Epithelial cell of esophagus (primary cell): ENCODE measurements around the gene OR12D2.

ENCODE experiments used
- DNase-seq: peaks from one replicate; pipeline ENCODE4 v3.0.0; 2010; ENCODE audit warnings: low read depth
- H3K4me3 ChIP-seq: 2 replicates; pipeline ENCODE4 v1.5.1; 2011; ENCODE audit warnings: mild to moderate bottlenecking, low read length, control low read depth
- CTCF ChIP-seq: IDR thresholded peaks from 2 replicates; pipeline ENCODE4 v1.5.1; 2011; ENCODE audit warnings: low read depth, mild to moderate bottlenecking, low read length, control low read depth, inconsistent platforms; ENCODE audit not compliant: insufficient read depth; ENCODE audit errors: missing control alignments

The OR12D2 gene

GRCh38 chr6:29388533-29388932, 6.9 kb upstream of the OR12D2 start:
- TF ChIP-seq CTCF: no peak
- H3K4me3 ChIP-seq: no peak overlapping the region
- no peak for DNase-seq

DNA sequence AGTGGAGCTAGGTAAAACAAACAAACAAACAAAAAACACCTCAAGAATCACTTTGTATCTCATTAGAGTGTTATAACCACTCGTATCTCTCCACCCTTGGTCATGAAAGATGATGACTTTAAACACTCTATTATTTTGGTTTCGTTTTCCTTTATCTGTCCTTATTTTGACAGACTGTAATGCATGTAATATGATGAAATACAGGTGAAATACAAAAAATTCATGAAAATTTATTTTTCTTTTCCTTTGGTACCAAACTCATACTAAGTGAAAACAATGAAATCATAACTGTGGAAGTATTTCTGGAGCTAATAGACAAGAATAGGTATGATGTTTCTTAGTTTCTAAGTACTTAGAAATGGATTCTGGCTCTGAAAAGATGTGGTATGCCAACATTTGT, 4.1 kb downstream of the OR12D2 start:
- H3K4me3 ChIP-seq: no peak overlapping the region
- TF ChIP-seq CTCF: no peak
- no peak for DNase-seq

DNA sequence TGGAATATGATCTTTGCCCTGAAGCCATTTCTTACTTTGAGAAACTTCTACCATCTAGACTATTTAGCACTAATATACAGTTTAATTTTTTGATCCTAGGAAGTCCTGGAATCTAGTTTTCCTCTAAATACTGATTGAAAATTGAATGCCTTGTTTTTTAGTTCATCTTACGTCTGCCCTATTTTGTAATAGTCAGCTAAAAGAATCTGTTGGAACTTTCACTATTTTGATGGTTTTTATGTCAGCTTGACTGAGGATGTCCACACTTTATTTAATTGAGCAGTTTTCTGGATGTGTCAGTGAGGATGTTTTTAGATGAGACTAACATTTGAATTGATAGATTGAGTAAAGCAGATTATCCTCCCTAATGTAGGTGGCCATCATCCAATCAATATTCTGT, 8.4 kb downstream of the OR12D2 start:
- no peak for TF ChIP-seq CTCF
- no peak for DNase-seq
- no peak overlapping the region for H3K4me3 ChIP-seq

DNA sequence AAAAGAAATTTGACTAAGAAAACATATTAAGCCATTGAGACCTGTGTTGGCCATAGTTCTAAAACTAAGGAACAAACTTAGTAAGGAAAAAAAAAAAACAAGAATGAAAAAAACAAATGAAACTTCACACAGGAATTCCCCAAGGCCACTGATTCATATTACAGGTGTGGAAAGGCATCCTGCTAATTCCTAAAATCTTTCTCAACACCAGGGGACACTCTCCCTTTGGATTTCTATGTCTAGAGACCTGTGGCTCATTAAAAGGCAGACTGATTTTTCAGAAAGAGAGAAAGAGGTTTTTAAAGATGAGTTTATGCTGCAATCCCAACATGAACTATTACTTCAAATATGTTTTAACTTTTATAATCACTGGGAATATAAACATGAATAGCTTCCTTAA, 19.2 kb downstream of the OR12D2 start, which contains the start of gene OR12D1:
Gene OR12D1, plus strand, starts transcription at position 341 of the 400 bp plus-strand sequence.
- TF ChIP-seq CTCF: peak; percentile 46
- H3K4me3 ChIP-seq: no peak within 1 kb of the TSS
- peak; percentile 66 for DNase-seq

DNA sequence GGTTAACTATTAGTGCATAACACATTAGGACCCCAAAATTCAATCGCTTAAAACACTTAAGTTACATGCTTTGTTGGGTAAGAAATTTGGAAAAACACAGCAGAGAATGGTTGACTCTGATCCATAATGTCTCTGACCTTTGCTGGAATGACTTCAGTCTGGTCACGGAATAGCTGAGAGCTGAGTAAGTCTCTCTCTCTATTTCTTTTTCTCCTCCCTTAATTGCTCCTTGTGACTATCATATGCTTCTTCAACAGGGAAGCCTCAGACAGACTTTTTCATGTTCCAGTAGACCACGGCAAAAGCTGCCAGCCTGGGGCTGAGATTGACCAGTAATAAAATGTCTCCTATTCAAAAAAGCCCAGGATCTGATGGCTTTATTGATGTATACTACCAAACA, 24.1 kb downstream of the OR12D2 start:
- H3K4me3 ChIP-seq: no peak overlapping the region
- no peak for DNase-seq
- TF ChIP-seq CTCF: no peak

DNA sequence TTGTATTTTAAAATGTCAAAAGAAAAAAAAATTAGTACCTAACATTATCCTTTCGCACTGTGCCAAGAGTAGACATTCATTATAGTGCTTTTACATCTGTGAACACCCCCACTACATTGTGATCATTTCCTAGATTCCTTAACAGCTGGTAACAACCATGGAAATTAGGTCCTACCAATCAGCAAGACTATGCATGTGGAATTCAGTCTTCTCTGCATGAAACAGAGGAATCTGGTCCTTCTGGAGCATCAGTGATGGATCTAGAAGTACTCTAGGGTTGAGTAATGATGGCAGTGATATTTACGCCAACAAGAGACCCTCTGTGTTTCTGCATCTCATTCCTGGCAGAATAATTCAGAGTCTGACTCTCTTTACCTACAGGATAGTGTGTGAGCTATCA, 28.7 kb downstream of the OR12D2 start:
- no peak overlapping the region for H3K4me3 ChIP-seq
- TF ChIP-seq CTCF: no peak

GRCh38 chr6:29424575-29424974, 29.1 kb downstream of the OR12D2 start:
- DNase-seq: peak; percentile 5
- TF ChIP-seq CTCF: no peak
- no peak overlapping the region for H3K4me3 ChIP-seq

More for the DNA sequence above, 28.7 kb downstream of the OR12D2 start:
- DNase-seq: no peak
